Subcutaneous abdominal adipose tissue (tissue), 5 donors: ENCODE data around the gene CBFA2T2.

ENCODE experiments used
- H3K27ac ChIP-seq: one replicate; pipeline ENCODE4 v1.7.0; 2013; ENCODE audit warnings: low read depth, mild to moderate bottlenecking, inconsistent platforms, low read length, moderate library complexity
- H3K27me3 ChIP-seq, 5 donors: one replicate each; pipeline ENCODE4 v1.7.0; 2013; ENCODE audit warnings: low read length in 5 of 5, inconsistent platforms in 1 of 5; ENCODE audit not compliant: control insufficient read depth in 5 of 5, insufficient read depth in 4 of 5
- H3K36me3 ChIP-seq, 5 donors: one replicate each; pipeline ENCODE4 v1.7.0; 2013; ENCODE audit warnings: low read length in 5 of 5; ENCODE audit not compliant: control insufficient read depth in 5 of 5, insufficient read depth in 5 of 5
- H3K4me1 ChIP-seq, 5 donors: one replicate each; pipeline ENCODE4 v1.7.0; 2013; ENCODE audit warnings: low read length in 5 of 5, mild to moderate bottlenecking in 3 of 5, moderate library complexity in 1 of 5; ENCODE audit not compliant: control insufficient read depth in 5 of 5, insufficient read depth in 5 of 5
- H3K4me3 ChIP-seq, 5 donors: one replicate each; pipeline ENCODE4 v1.7.0; 2013; ENCODE audit warnings: low read length in 5 of 5, low read depth in 1 of 5
- H3K9ac ChIP-seq, 5 donors: one replicate each; pipeline ENCODE4 v1.7.0; 2013; ENCODE audit warnings: low read length in 5 of 5, mild to moderate bottlenecking in 4 of 5, moderate library complexity in 3 of 5
- H3K9me3 ChIP-seq, 5 donors: one replicate each; pipeline ENCODE4 v1.7.0; 2013; ENCODE audit warnings: low read length in 5 of 5; ENCODE audit not compliant: control insufficient read depth in 5 of 5
- donor health status: healthy.
- donor health status: healthy.
- donor health status: healthy.
- donor health status: healthy.
- donor health status: healthy.

The CBFA2T2 gene

GRCh38 chr20:33609504-33609903, 119.6 kb downstream of the CBFA2T2 start:
- peaks cover 30 to 52% (median 36%) of the 10 kb centered on the region in 5 donors for H3K36me3 ChIP-seq
- H3K4me3 ChIP-seq: no peak overlapping the region
- peaks cover 0 to 3% (median 2%) of the 10 kb centered on the region in 5 donors for H3K4me1 ChIP-seq
- no peak overlapping the region for H3K9ac ChIP-seq
- no peak overlapping the region for H3K27ac ChIP-seq
- no peaks in the 10 kb centered on the region for H3K9me3 ChIP-seq
- no peaks in the 10 kb centered on the region for H3K27me3 ChIP-seq

DNA sequence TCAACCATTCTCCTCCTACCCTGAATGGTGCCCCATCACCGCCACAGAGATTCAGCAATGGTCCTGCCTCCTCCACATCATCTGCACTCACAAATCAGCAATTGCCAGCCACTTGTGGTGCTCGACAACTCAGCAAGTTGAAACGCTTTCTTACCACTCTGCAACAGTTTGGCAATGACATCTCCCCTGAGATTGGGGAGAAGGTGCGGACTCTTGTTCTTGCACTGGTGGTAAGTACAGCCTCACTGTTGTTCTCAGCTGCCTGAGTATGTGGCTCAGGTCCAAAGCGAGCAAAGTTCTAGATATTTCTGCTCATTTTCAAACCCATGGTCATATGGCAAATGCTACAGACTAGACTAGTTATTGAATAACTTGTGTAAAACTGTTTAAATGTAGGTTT, 121.2 kb downstream of the CBFA2T2 start:
- no peaks in the 10 kb centered on the region for H3K9me3 ChIP-seq
- no peak overlapping the region for H3K4me3 ChIP-seq
- peaks cover 35 to 58% (median 46%) of the 10 kb centered on the region in 5 donors for H3K36me3 ChIP-seq
- no peak overlapping the region for H3K9ac ChIP-seq
- no peak overlapping the region for H3K27ac ChIP-seq
- no peaks in the 10 kb centered on the region for H3K27me3 ChIP-seq
- H3K4me1 ChIP-seq: no peaks in the 10 kb centered on the region

DNA sequence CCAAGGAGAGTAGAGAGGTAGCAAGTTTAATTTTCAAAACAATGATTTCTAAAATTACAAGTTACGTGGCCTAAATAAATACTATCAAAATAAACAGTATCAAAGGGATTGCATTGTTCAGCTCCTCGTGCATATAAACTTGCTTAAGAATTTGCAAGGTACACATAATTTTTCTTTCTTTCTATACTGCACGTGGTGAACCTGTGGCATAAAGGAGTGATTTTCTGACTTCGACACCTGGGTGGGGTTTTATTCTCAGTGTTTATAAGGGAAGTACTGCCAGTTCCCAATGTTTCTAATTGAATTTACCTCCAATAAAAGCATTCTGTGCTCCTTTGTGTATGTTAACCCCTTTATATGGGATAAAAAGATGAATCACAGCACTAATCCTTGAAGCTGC, 122.1 kb downstream of the CBFA2T2 start:
- no peaks in the 10 kb centered on the region for H3K4me1 ChIP-seq
- peaks cover 35 to 66% (median 46%) of the 10 kb centered on the region in 5 donors for H3K36me3 ChIP-seq
- H3K9me3 ChIP-seq: no peaks in the 10 kb centered on the region
- H3K4me3 ChIP-seq: no peak overlapping the region
- H3K27ac ChIP-seq: no peak overlapping the region
- no peaks in the 10 kb centered on the region for H3K27me3 ChIP-seq
- H3K9ac ChIP-seq: no peak overlapping the region

DNA sequence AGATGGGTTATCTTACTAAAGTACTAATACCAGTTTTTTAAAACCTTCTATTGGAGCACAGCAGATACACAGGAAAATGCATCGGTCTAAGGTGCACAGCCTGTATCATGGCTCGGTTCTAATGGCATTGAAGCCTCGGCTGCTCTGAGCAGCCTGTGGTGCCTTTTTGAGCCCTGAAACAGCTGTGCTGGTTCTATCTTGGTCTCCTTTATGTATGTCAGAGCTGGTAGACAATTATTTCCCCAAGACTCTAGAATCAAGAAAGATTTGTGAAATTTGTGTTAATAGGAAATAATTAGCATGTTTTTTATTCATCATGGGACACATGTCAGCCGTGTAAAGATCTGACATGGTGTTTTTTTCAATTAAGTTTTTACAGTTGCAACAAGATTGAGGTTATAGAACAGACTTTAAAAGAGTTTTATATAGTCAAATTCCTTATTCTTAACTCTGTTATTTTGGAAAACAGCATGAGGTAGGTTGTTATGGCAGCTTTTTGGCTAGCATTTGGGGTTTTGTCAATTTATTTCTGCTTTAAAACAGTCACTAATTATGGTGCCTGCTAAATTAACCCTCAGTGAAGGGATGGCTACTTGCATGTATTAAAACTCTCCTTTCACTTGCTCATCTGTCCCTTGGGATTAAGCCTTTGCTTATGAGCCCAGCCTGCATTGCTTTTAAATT, 132.0 kb downstream of the CBFA2T2 start:
- H3K9me3 ChIP-seq: no peaks in the 10 kb centered on the region
- peaks cover 9 to 50% (median 28%) of the 10 kb centered on the region in 5 donors for H3K36me3 ChIP-seq
- no peak overlapping the region for H3K4me3 ChIP-seq
- H3K27me3 ChIP-seq: no peaks in the 10 kb centered on the region
- H3K4me1 ChIP-seq: no peaks in the 10 kb centered on the region
- H3K27ac ChIP-seq: no peak overlapping the region
- no peak overlapping the region for H3K9ac ChIP-seq

DNA sequence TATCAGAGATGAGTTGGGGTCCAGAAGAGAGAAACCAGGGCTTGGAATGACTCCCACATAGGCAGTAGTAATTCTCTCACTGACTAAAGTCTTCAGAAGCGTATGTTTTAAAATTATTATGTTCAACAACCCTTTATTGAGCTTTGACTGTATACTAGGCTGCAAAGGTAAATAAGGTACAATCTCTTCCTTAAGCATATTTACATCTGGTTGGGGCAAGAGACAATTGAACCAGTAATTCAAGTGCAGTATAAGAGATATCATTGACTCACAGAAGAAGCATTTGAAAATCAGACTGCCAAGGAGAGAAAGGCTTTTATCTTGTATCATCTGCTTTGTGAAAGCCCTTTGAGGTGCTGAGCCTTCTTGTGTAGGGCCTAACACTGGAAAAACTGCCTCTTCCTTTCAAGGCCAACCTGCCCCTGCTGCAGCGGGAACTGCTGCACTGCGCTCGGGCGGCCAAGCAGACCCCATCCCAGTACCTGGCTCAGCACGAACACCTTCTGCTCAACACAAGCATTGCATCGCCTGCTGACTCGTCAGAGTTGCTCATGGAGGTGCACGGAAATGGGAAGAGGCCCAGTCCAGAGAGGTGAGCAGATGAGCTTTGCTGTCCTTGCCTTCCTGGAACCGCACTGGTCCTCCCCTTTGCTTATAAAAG, 132.9 kb downstream of the CBFA2T2 start:
- Histone ChIP-seq H3K9ac (no peak overlapping the region), H3K4me3 (no peak overlapping the region), H3K27ac (no peak overlapping the region), H3K4me1 (no peaks in the 10 kb centered on the region), H3K36me3 (peaks cover 8 to 48% (median 30%) of the 10 kb centered on the region in 5 donors), H3K27me3 (no peaks in the 10 kb centered on the region), H3K9me3 (no peaks in the 10 kb centered on the region)

- Histone ChIP-seq H3K4me3 (no peak overlapping the region), H3K36me3 (peaks cover 13 to 59% (median 42%) of the 10 kb centered on the region in 5 donors), H3K27ac (no peak overlapping the region), H3K9ac (no peak overlapping the region), H3K4me1 (no peaks in the 10 kb centered on the region), H3K27me3 (no peaks in the 10 kb centered on the region), H3K9me3 (no peaks in the 10 kb centered on the region)
These were observed 134.5 kb downstream of the CBFA2T2 start for GRCh38 chr20:33624399-33624798.

- Histone ChIP-seq H3K9ac (no peak overlapping the region), H3K27ac (no peak overlapping the region), H3K4me3 (no peak overlapping the region), H3K27me3 (no peaks in the 10 kb centered on the region), H3K4me1 (no peaks in the 10 kb centered on the region), H3K9me3 (no peaks in the 10 kb centered on the region), H3K36me3 (peaks cover 14 to 65% (median 52%) of the 10 kb centered on the region in 5 donors)
These were observed 136.3 kb downstream of the CBFA2T2 start for GRCh38 chr20:33626190-33626589.

DNA sequence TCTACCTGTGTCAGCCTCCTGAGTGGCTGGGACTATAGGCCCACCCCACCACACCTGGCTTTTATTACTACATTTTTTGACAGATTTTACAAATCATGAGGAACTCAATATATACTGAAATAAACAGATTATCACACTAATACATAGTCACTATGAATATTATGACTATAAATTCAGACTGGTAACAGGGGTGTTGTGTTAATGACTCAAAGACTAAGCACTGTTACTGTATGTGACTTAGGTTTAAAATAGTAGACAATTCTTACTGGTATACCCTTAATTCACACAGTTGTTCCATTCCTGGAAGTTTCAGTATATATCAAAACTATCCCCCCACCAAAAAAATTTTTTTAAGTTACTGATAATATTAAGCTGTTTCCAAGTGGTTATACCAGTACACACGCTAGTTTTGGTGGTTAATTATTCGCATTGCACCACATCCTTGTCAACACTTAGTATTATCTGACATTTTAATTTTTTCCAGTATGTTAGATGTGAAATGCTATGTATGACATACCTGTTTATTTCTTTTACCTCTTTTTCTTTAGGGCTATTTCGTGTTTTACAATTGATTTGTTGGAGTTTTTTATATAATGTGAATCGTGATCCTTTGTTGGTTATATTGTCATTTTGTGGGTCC, 137.8 kb downstream of the CBFA2T2 start:
- no peaks in the 10 kb centered on the region for H3K27me3 ChIP-seq
- H3K27ac ChIP-seq: no peak overlapping the region
- H3K4me1 ChIP-seq: no peaks in the 10 kb centered on the region
- H3K9ac ChIP-seq: no peak overlapping the region
- H3K4me3 ChIP-seq: no peak overlapping the region
- H3K9me3 ChIP-seq: no peaks in the 10 kb centered on the region
- H3K36me3 ChIP-seq: peaks cover 14 to 76% (median 55%) of the 10 kb centered on the region in 5 donors

- H3K4me3 ChIP-seq: no peak overlapping the region
- H3K36me3 ChIP-seq: peaks cover 14 to 70% (median 50%) of the 10 kb centered on the region in 5 donors
- no peaks in the 10 kb centered on the region for H3K9me3 ChIP-seq
- H3K9ac ChIP-seq: no peak overlapping the region
- no peaks in the 10 kb centered on the region for H3K4me1 ChIP-seq
- H3K27me3 ChIP-seq: no peaks in the 10 kb centered on the region
- no peak overlapping the region for H3K27ac ChIP-seq
These were observed 139.6 kb downstream of the CBFA2T2 start for GRCh38 chr20:33629533-33629932.

DNA sequence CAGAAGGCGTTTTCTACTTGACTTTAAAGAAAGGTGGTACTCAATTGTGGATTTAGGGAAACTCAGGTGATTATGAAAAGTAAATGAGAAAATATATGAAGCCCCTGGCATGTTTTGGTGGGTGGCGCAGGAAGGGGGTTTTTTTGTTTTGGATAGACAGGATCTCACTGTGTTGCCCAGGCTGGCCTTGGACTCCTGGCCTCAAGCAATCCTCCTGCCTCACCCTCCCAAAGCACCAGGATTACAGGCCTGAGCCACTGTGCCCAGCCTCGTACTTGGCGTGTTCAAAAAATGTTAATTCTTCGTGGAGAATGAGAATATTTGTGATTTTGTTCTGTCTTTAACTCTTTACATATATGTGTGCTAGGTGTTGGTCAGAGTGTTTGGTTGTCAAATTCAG, 140.1 kb downstream of the CBFA2T2 start:
- no peaks in the 10 kb centered on the region for H3K4me1 ChIP-seq
- H3K9me3 ChIP-seq: no peaks in the 10 kb centered on the region
- H3K27ac ChIP-seq: no peak overlapping the region
- H3K4me3 ChIP-seq: no peak overlapping the region
- no peak overlapping the region for H3K9ac ChIP-seq
- H3K27me3 ChIP-seq: no peaks in the 10 kb centered on the region
- peaks cover 14 to 65% (median 45%) of the 10 kb centered on the region in 5 donors for H3K36me3 ChIP-seq
